Coronary artery (tissue), 2 donors: ENCODE measurements around the gene NEU4.

Experiments used
- DNase-seq: peaks from one replicate; pipeline ENCODE4 v3.0.0-alpha.2; 2017; ENCODE audit warnings: low spot score
- H3K27ac ChIP-seq, 2 donors: fragments of 200-600 bp; sonication (generic); one replicate each; pipeline ENCODE4 v1.5.1; 2016 to 2019
- H3K4me3 ChIP-seq: fragments of 200-600 bp; sonication (generic); 2 replicates; pipeline ENCODE4 v1.5.1; 2016; ENCODE audit warnings: mild to moderate bottlenecking, moderate library complexity
- CTCF ChIP-seq: fragments of 200-600 bp; sonication (generic); IDR thresholded peaks from one replicate; pipeline ENCODE4 v1.5.1; 2019; ENCODE audit warnings: antibody characterized with exemption

NEU4 gene

GRCh38 chr2:241842620-241843211, 33.7 kb downstream of the NEU4 start:
- DNase-seq, result peak; percentile 79
- Histone ChIP-seq H3K4me3 (peak overlapping the region; percentile 75), H3K27ac (peak overlapping the region in 1 of 2 donors; percentile 87)
- TF ChIP-seq CTCF, result no peak

GRCh38 chr2:241843321-241844065, 34.5 kb downstream of the NEU4 start:
- DNase-seq, result peak; percentile 73
- H3K4me3 ChIP-seq, result peak overlapping the region; percentile 75

GRCh38 chr2:241844066-241844728, 35.2 kb downstream of the NEU4 start:
- DNase-seq, result peak; percentile 82

More at GRCh38 chr2:241843321-241844065, 34.5 kb downstream of the NEU4 start:
- TF ChIP-seq CTCF, result no peak
- peak overlapping the region in 1 of 2 donors; percentile 87 for H3K27ac ChIP-seq

GRCh38 chr2:241844831-241845578, 36.0 kb downstream of the NEU4 start:
- Histone ChIP-seq H3K27ac (no peak overlapping the region), H3K4me3 (peak overlapping the region; percentile 75)
- DNase-seq, result no peak
- TF ChIP-seq CTCF, result no peak

More at GRCh38 chr2:241844066-241844728, 35.2 kb downstream of the NEU4 start:
- Histone ChIP-seq H3K4me3 (peak overlapping the region; percentile 75), H3K27ac (peak overlapping the region in 1 of 2 donors; percentile 87)
- TF ChIP-seq CTCF, result no peak

GRCh38 chr2:241846406-241846805, 37.4 kb downstream of the NEU4 start:
- Histone ChIP-seq H3K4me3 (no peak overlapping the region), H3K27ac (no peak overlapping the region)
- no peak for DNase-seq
- TF ChIP-seq CTCF, result no peak

- H3K4me3 ChIP-seq, result no peak overlapping the region
- no peak for DNase-seq
- no peak for TF ChIP-seq CTCF
Measured at GRCh38 chr2:241848761-241849615, 40.0 kb downstream of the NEU4 start.

More at GRCh38 chr2:241848761-241849615, 40.0 kb downstream of the NEU4 start:
- H3K27ac ChIP-seq, result no peak overlapping the region
